HepG2 (cell line): Measurements from ENCODE around the gene CTF1. TPM values are rescaled to one million over a fixed set of nuclear protein-coding genes. Genes with fewer than 3 reads are reported as not detected.

Source experiments
- EZH2 ChIP-seq: conservative IDR thresholded peaks from 2 replicates; pipeline ENCODE4 v1.6.1; 2012; ENCODE audit warnings: mild to moderate bottlenecking, low read depth, low read length, moderate library complexity
- HNF4A ChIP-seq: sonication (generic); formaldehyde crosslinking; IDR thresholded peaks from 2 replicates; pipeline ENCODE4 v1.4.0; 2020; ENCODE audit warnings: missing genetic modification reagents
- KDM4B ChIP-seq: sonication (generic); formaldehyde crosslinking; IDR thresholded peaks from 2 replicates; pipeline ENCODE4 v1.4.0; 2020; ENCODE audit warnings: missing genetic modification reagents
- KLF6 ChIP-seq: IDR thresholded peaks from 2 replicates; pipeline ENCODE4 v1.8.0; 2016; ENCODE audit warnings: missing biosample characterization, missing genetic modification reagents
- MATR3 ChIP-seq: sonication (generic); formaldehyde crosslinking; IDR thresholded peaks from 2 replicates; pipeline ENCODE4 v1.4.0; 2020; ENCODE audit warnings: missing genetic modification reagents
- MTA3 ChIP-seq: sonication (generic); formaldehyde crosslinking; IDR thresholded peaks from 2 replicates; pipeline ENCODE4 v1.4.0; 2020; ENCODE audit warnings: missing genetic modification reagents
- MZF1 ChIP-seq: sonication (generic); formaldehyde crosslinking; IDR thresholded peaks from 2 replicates; pipeline ENCODE4 v1.8.1; 2023; ENCODE audit warnings: mild to moderate bottlenecking, missing genetic modification reagents, borderline replicate concordance
- NCOR1 ChIP-seq: fragments of 200-600 bp; sonication (generic); IDR thresholded peaks from 2 replicates; pipeline ENCODE4 v1.7.0; 2017; ENCODE audit warnings: antibody characterized with exemption, low read length, borderline replicate concordance
- NFKBIZ ChIP-seq: IDR thresholded peaks from 2 replicates; pipeline ENCODE4 v1.6.1; 2018; ENCODE audit warnings: missing genetic modification reagents, missing compliant biosample characterization
- NR2F6 ChIP-seq, 2 experiments: IDR thresholded peaks; 2 replicates each; pipeline ENCODE4 v1.6.1; 2016; ENCODE audit warnings: antibody characterized with exemption in 1 of 2, mild to moderate bottlenecking in 1 of 2
- PHF8 ChIP-seq: sonication (generic); formaldehyde crosslinking; IDR thresholded peaks from 2 replicates; pipeline ENCODE4 v1.5.0; 2020; ENCODE audit warnings: missing genetic modification reagents
- PPARG ChIP-seq: conservative IDR thresholded peaks from 2 replicates; pipeline ENCODE4 v1.6.1; 2016; ENCODE audit warnings: missing biosample characterization, missing genetic modification reagents
- RFX1 ChIP-seq: fragments of 450-650 bp; IDR thresholded peaks from 2 replicates; pipeline ENCODE4 v1.6.1; 2017
- SRSF9 ChIP-seq: fragments of 200-400 bp; formaldehyde crosslinking; IDR thresholded peaks from 2 replicates; pipeline ENCODE4 v1.6.1; 2018; ENCODE audit warnings: borderline replicate concordance, mild to moderate bottlenecking, low read depth, low read length; ENCODE audit not compliant: insufficient read depth, poor library complexity, severe bottlenecking
- ZMYM3 ChIP-seq: sonication (generic); formaldehyde crosslinking; IDR thresholded peaks from 2 replicates; pipeline ENCODE4 v1.5.1; 2020; ENCODE audit warnings: mild to moderate bottlenecking, missing genetic modification reagents
- ZNF24 ChIP-seq: fragments of 450-650 bp; IDR thresholded peaks from 2 replicates; pipeline ENCODE4 v1.6.1; 2017; ENCODE audit warnings: antibody characterized with exemption, mild to moderate bottlenecking
- ZNF577 ChIP-seq: sonication (generic); formaldehyde crosslinking; IDR thresholded peaks from 2 replicates; pipeline ENCODE4 v1.4.0; 2020; ENCODE audit warnings: mild to moderate bottlenecking, low read depth, missing genetic modification reagents, borderline replicate concordance
- ZNF674 ChIP-seq: sonication (generic); formaldehyde crosslinking; IDR thresholded peaks from 2 replicates; pipeline ENCODE4 v1.5.0; 2020; ENCODE audit warnings: low read depth, mild to moderate bottlenecking, missing genetic modification reagents
- ZNF713 ChIP-seq: sonication (generic); formaldehyde crosslinking; IDR thresholded peaks from 2 replicates; pipeline ENCODE4 v1.4.0; 2020; ENCODE audit warnings: mild to moderate bottlenecking, missing genetic modification reagents
- ZNF772 ChIP-seq: sonication (generic); formaldehyde crosslinking; IDR thresholded peaks from 2 replicates; pipeline ENCODE4 v1.5.0; 2020; ENCODE audit warnings: mild to moderate bottlenecking, missing genetic modification reagents
- ZNF776 ChIP-seq: sonication (generic); formaldehyde crosslinking; IDR thresholded peaks from 2 replicates; pipeline ENCODE4 v1.4.0; 2020; ENCODE audit warnings: mild to moderate bottlenecking, missing genetic modification reagents
- polyA plus RNA-seq, 8 experiments: library from polyadenylated mRNA; depleted of rRNA in 3 of 8; stranded (reverse) in 7 of 8; unstranded in 1 of 8; fragments of >200 nt; fragmentation: Illumina TruSeq in 4 of 8; extraction: Trizol in 4 of 8; gene quantifications; 2 replicates each; pipeline versions ENCODE4 v1.2.1 to v1.2.3, GENCODE V29; 2011 to 2016; ENCODE audit warnings: low read depth in 4 of 8, missing spikeins in 1 of 8, mixed read lengths in 1 of 8; ENCODE audit not compliant: insufficient read depth in 1 of 8
- total RNA-seq, 5 experiments: library from RNA; depleted of rRNA; stranded (reverse); fragments of >200 nt; fragmentation: Illumina TruSeq; extraction: Trizol; gene quantifications; 2 replicates each; pipeline ENCODE4 v1.2.3, GENCODE V29; 2016; ENCODE audit warnings: low read depth in 1 of 5
- TF ChIP-seq, protein P1 (sequence below): sonication (generic); formaldehyde crosslinking; IDR thresholded peaks from 2 replicates; pipeline ENCODE4 v1.8.0; 2022; ENCODE audit warnings: mild to moderate bottlenecking, missing genetic modification reagents, borderline replicate concordance
- TF ChIP-seq, protein P2 (sequence below): sonication (generic); formaldehyde crosslinking; IDR thresholded peaks from 2 replicates; pipeline ENCODE4 v1.4.0; 2020; ENCODE audit warnings: missing genetic modification reagents, borderline replicate concordance
- TF ChIP-seq, protein P3 (sequence below): sonication (generic); formaldehyde crosslinking; IDR thresholded peaks from 2 replicates; pipeline ENCODE4 v1.4.0; 2020; ENCODE audit warnings: missing genetic modification reagents
- TF ChIP-seq, protein P4 (sequence below): sonication (generic); formaldehyde crosslinking; IDR thresholded peaks from 2 replicates; pipeline ENCODE4 v1.8.1; 2023; ENCODE audit warnings: mild to moderate bottlenecking, moderate library complexity, missing genetic modification reagents

The CTF1 gene
- total and polyA plus RNA-seq, 2 of the 13 experiments (the other 11 are each of a cell fraction or from before 2014, with no cell fraction given): 0.13 to 1.8 TPM

DNA sequence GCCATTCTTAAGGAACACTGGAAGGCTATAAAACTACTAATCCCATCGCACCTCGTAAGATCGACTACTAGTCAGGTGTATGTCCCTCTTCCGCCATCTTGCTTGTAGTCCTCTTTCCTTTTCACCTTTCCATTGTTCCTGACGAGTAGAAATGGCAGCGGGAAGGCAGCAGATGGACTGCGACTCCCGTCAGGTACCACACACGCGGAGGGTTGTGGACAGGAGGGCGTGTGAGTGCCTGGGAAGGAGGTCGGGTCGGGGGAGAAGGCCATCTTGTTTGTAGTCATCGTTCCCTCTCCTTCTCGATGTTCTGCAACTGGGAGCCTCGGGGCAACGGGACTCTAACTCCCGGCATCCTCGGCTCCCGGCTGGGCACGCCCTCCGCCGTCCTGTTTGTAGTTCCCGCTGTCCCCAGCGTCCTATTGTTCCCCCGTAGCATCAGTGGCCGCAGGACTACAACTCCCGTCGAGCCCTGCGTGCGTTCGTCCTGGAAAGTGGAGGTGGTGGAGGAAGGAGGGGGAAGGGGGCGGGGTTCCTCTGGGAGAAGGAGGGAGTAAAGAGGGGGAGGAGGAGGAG, 26.6 kb downstream of the CTF1 start (continued):
- TF ChIP-seq HNF4A (CRISPR knock-in tag) (no peak), ZNF713 (no peak; the same call in 1 of the 2 replicates), NCOR1 (peak; percentile 71; the same call in 1 of the 2 replicates), SRSF9 (no peak), ZNF674 (CRISPR knock-in tag) (no peak), NR2F6 (IDR thresholded peaks at IDR 0.05) (no peak), NR2F6 (CRISPR knock-in tag; IDR thresholded peaks at IDR 0.05) (no peak; the same call in 1 of the 2 replicates), PPARG (CRISPR knock-in tag) (no peak), ZNF577 (CRISPR knock-in tag) (no peak), NFKBIZ (CRISPR knock-in tag) (peak; percentile 56; the same call in 1 of the 2 replicates), KLF6 (CRISPR knock-in tag) (no peak), ZNF776 (CRISPR knock-in tag) (no peak), EZH2 (no peak), RFX1 (no peak), MTA3 (CRISPR knock-in tag) (no peak), PHF8 (peak; percentile 77; the same call in 1 of the 2 replicates), MATR3 (CRISPR knock-in tag) (no peak), KDM4B (no peak), ZNF24 (no peak), ZMYM3 (CRISPR knock-in tag) (no peak), MZF1 (CRISPR knock-in tag) (no peak), ZNF772 (CRISPR knock-in tag) (peak; percentile 44; the same call in 1 of the 2 replicates)
- TF ChIP-seq, protein P1, sequence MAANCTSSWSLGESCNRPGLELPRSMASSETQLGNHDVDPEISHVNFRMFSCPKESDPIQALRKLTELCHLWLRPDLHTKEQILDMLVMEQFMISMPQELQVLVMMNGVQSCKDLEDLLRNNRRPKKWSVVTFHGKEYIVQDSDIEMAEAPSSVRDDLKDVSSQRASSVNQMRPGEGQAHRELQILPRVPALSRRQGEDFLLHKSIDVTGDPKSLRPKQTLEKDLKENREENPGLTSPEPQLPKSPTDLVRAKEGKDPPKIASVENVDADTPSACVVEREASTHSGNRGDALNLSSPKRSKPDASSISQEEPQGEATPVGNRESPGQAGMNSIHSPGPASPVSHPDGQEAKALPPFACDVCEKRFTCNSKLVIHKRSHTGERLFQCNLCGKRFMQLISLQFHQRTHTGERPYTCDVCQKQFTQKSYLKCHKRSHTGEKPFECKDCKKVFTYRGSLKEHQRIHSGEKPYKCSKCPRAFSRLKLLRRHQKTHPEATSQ (CRISPR knock-in tag): peak; percentile 94
- TF ChIP-seq, protein P2, sequence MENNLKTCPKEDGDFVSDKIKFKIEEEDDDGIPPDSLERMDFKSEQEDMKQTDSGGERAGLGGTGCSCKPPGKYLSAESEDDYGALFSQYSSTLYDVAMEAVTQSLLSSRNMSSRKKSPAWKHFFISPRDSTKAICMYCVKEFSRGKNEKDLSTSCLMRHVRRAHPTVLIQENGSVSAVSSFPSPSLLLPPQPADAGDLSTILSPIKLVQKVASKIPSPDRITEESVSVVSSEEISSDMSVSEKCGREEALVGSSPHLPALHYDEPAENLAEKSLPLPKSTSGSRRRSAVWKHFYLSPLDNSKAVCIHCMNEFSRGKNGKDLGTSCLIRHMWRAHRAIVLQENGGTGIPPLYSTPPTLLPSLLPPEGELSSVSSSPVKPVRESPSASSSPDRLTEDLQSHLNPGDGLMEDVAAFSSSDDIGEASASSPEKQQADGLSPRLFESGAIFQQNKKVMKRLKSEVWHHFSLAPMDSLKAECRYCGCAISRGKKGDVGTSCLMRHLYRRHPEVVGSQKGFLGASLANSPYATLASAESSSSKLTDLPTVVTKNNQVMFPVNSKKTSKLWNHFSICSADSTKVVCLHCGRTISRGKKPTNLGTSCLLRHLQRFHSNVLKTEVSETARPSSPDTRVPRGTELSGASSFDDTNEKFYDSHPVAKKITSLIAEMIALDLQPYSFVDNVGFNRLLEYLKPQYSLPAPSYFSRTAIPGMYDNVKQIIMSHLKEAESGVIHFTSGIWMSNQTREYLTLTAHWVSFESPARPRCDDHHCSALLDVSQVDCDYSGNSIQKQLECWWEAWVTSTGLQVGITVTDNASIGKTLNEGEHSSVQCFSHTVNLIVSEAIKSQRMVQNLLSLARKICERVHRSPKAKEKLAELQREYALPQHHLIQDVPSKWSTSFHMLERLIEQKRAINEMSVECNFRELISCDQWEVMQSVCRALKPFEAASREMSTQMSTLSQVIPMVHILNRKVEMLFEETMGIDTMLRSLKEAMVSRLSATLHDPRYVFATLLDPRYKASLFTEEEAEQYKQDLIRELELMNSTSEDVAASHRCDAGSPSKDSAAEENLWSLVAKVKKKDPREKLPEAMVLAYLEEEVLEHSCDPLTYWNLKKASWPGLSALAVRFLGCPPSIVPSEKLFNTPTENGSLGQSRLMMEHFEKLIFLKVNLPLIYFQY (CRISPR knock-in tag): no peak
- TF ChIP-seq, protein P3, sequence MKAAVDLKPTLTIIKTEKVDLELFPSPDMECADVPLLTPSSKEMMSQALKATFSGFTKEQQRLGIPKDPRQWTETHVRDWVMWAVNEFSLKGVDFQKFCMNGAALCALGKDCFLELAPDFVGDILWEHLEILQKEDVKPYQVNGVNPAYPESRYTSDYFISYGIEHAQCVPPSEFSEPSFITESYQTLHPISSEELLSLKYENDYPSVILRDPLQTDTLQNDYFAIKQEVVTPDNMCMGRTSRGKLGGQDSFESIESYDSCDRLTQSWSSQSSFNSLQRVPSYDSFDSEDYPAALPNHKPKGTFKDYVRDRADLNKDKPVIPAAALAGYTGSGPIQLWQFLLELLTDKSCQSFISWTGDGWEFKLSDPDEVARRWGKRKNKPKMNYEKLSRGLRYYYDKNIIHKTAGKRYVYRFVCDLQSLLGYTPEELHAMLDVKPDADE (CRISPR knock-in tag): no peak
- TF ChIP-seq, protein P4, sequence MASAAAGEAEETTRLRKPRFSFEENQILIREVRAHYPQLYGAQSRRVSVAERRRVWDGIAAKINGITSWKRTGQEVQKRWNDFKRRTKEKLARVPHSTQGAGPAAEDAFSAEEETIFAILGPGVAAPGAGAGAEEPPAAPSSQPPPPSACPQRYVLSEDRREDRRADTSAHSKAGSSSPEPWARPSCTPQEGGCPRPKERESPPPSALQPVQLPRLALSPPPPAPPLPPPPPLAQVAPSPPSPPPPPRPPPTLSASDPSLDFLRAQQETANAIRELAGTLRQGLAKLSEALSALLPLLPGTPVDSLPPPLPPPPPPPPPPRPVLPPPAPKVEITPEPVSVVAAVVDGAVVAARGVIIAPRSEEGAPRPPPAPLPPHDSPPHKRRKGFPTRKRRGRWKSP: 0 out of 2 replicates have a peak, but pooled peaks have one; percentile 5
